ENCODE data around the gene LRRC37A3. TPM values are rescaled to one million over a fixed set of nuclear protein-coding genes. Genes with fewer than 3 reads are reported as not detected.
"Not testable (repeated sequence)": the region's sequence is repeated elsewhere in the genome, so short reads cannot be mapped to it uniquely, and the experiment has no call there.

Gene LRRC37A3
- 10.5 and 16.1 TPM in 2 replicates for total RNA-seq

GRCh38 chr17:64919289-64920025, at the start of gene LRRC37A3:
TSS of gene LRRC37A3 (minus strand) at chr17:64919478. CDS start at chr17:64897257, 22,221 bp downstream.
- Mint-ChIP-seq H3K27ac (peak within 1 kb of the TSS; percentile 79), H3K4me1 (ENCODE audit: low read depth) (peaks cover 17% of the 10 kb centered on the region), H3K4me3 (ENCODE audit: low read depth) (peak within 1 kb of the TSS; percentile 83)
- not testable (repeated sequence) for H3K9me3 Mint-ChIP-seq; H3K27me3 Mint-ChIP-seq (ENCODE audit: low read depth); H3K36me3 Mint-ChIP-seq (ENCODE audit: low read depth)
- peak; percentile 100 for DNase-seq (ENCODE audit: low spot score)
- intact Hi-C loops (cut with micrococcal nuclease) = loop anchor here (5.0 kb wide), 1 partner anchor 43 kb away; no protein-coding TSS in a partner anchor

- DNase-seq (ENCODE audit: low spot score) = peak; percentile 78
- not testable (repeated sequence) for H3K27me3 Mint-ChIP-seq (ENCODE audit: low read depth); H3K9me3 Mint-ChIP-seq; H3K36me3 Mint-ChIP-seq (ENCODE audit: low read depth)
- peaks cover 59% of the 10 kb centered on the region for H3K4me1 Mint-ChIP-seq (ENCODE audit: low read depth)
- intact Hi-C loops (cut with micrococcal nuclease) = loop anchor here (2.0 to 10.0 kb wide), 3 partner anchors 135 to 251 kb away; partner anchors contain the start of gene RGS9
- H3K27ac Mint-ChIP-seq = peak overlapping the region; percentile 73
- peak overlapping the region; percentile 80 for H3K4me3 Mint-ChIP-seq (ENCODE audit: low read depth)
Measured at GRCh38 chr17:64965873-64966287, 46.6 kb upstream of the LRRC37A3 start.

- not testable (repeated sequence) for H3K9me3 Mint-ChIP-seq; H3K27me3 Mint-ChIP-seq (ENCODE audit: low read depth); H3K36me3 Mint-ChIP-seq (ENCODE audit: low read depth); DNase-seq (ENCODE audit: low spot score)
- peak overlapping the region; percentile 80 for H3K27ac Mint-ChIP-seq
- peak overlapping the region; percentile 80 for H3K4me3 Mint-ChIP-seq (ENCODE audit: low read depth)
- H3K4me1 Mint-ChIP-seq (ENCODE audit: low read depth) = peaks cover 55% of the 10 kb centered on the region
- intact Hi-C loops (cut with micrococcal nuclease) = loop anchor here (5.0 to 10.0 kb wide), 2 partner anchors 172 to 251 kb away; partner anchors contain the start of gene RGS9
Measured at GRCh38 chr17:64965256-64965872, 46.1 kb upstream of the LRRC37A3 start.

GRCh38 chr17:64964796-64965195, 45.5 kb upstream of the LRRC37A3 start:
- Mint-ChIP-seq H3K27me3 (ENCODE audit: low read depth) (no peaks in the 10 kb centered on the region), H3K9me3 (no peaks in the 10 kb centered on the region), H3K4me1 (ENCODE audit: low read depth) (peaks cover 54% of the 10 kb centered on the region), H3K4me3 (ENCODE audit: low read depth) (peak overlapping the region; percentile 80), H3K27ac (no peak overlapping the region), H3K36me3 (ENCODE audit: low read depth) (no peaks in the 10 kb centered on the region)
- no peak for DNase-seq (ENCODE audit: low spot score)
- intact Hi-C loops (cut with micrococcal nuclease) = loop anchor here (5.0 to 10.0 kb wide), 4 partner anchors 42 to 250 kb away; partner anchors contain the start of gene RGS9

DNA sequence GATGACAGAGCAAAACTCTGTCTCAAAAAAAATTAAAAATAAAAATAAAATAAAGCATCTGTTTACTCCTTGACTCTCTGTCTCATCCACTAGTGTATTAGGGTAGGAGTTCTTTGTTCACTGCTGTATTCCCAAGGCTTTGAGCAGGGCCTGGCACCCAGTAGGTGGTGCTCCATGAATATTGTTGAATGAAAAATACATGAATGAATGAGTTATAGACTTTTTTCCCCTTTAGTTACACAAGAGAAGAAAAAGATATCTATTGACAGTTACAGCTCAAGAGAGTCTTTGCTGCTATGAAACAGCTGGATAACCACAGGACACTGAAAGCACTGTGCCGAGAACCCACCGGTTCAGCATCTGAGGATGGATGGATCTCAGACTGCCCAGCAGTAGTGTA, 44.5 kb upstream of the LRRC37A3 start:
- not testable (repeated sequence) for H3K36me3 Mint-ChIP-seq (ENCODE audit: low read depth); H3K27ac Mint-ChIP-seq; DNase-seq (ENCODE audit: low spot score); H3K27me3 Mint-ChIP-seq (ENCODE audit: low read depth); H3K9me3 Mint-ChIP-seq
- intact Hi-C loops (cut with micrococcal nuclease) = loop anchor here (5.0 to 10.0 kb wide), 3 partner anchors 42 to 249 kb away; no protein-coding TSS in a partner anchor
- peaks cover 52% of the 10 kb centered on the region for H3K4me1 Mint-ChIP-seq (ENCODE audit: low read depth)
- H3K4me3 Mint-ChIP-seq (ENCODE audit: low read depth) = peak overlapping the region; percentile 38

DNA sequence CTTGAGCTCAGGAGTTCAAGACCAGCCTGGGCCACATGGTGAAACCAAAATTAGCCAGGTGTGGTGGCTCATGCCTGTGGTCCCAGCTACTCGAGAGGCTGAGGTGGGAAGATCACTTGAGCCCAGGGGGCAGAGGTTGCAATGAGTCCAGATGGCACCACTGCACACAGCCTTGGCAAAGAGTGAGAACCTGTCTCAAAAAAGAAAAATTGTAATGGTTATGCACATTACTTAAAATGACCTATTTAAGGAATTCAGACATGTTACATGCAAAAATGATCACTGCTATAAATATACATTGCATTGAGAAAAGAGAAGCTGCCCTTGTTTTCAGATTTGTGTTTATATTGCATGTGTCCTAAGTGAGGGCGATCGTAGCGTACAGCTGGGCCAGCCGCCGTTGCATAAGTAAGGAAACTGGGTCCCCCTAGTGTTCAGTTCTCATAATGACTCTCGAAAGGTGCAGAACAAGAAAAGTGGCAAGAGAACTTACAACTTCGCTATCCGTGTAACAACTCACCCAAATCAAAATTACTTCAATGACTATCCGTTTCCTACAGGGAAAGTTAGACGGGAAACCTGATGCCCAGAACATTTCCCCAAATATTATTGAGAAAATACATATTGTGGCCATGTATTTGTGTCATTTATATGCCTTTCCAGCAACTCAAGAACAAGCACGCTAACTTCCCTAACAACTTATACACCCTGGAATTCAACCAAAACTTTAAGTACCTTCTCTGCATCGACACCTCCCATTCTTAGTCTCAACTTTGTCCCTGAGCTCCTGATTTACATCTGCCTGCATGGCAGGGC, 42.5 kb upstream of the LRRC37A3 start:
- peaks cover 35% of the 10 kb centered on the region for H3K4me1 Mint-ChIP-seq (ENCODE audit: low read depth)
- not testable (repeated sequence) for H3K27ac Mint-ChIP-seq; H3K36me3 Mint-ChIP-seq (ENCODE audit: low read depth); H3K4me3 Mint-ChIP-seq (ENCODE audit: low read depth); H3K9me3 Mint-ChIP-seq; H3K27me3 Mint-ChIP-seq (ENCODE audit: low read depth)
- intact Hi-C loops (cut with micrococcal nuclease) = loop anchor here (5.0 to 10.0 kb wide), 3 partner anchors 39 to 247 kb away; no protein-coding TSS in a partner anchor
- peak; percentile 58 for DNase-seq (ENCODE audit: low spot score)

GRCh38 chr17:64951877-64952276, 32.6 kb upstream of the LRRC37A3 start:
- Mint-ChIP-seq H3K27ac (no peak overlapping the region), H3K4me1 (ENCODE audit: low read depth) (peaks cover 4% of the 10 kb centered on the region), H3K9me3 (no peaks in the 10 kb centered on the region), H3K4me3 (ENCODE audit: low read depth) (no peak overlapping the region), H3K27me3 (ENCODE audit: low read depth) (peaks cover 3% of the 10 kb centered on the region), H3K36me3 (ENCODE audit: low read depth) (no peaks in the 10 kb centered on the region)
- intact Hi-C loops (cut with micrococcal nuclease) = no loop called here
- no peak for DNase-seq (ENCODE audit: low spot score)

DNA sequence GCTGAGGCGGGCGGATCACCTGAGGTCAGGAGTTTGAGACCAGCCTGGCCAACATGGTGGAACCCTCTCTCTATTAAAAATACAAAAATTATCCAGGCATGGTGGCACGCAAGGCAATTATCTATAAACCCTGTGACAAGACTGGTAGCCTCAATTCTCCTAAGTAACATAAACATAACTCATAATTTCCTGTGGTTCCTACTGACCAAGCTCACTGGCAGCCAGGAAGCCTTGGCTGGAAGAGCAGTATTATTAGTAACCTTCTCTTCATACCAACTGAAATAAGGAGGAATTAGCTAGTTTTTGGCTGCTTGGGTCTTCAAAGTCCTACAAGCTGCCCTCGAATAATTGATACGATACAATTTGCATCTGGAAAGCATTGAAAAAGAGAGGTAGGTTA, 31.6 kb upstream of the LRRC37A3 start:
- no peaks in the 10 kb centered on the region for H3K9me3 Mint-ChIP-seq
- no peak overlapping the region for H3K4me3 Mint-ChIP-seq (ENCODE audit: low read depth)
- intact Hi-C loops (cut with micrococcal nuclease) = no loop called here
- no peaks in the 10 kb centered on the region for H3K36me3 Mint-ChIP-seq (ENCODE audit: low read depth)
- H3K4me1 Mint-ChIP-seq (ENCODE audit: low read depth) = peaks cover 12% of the 10 kb centered on the region
- H3K27me3 Mint-ChIP-seq (ENCODE audit: low read depth) = peaks cover 3% of the 10 kb centered on the region
- DNase-seq (ENCODE audit: low spot score) = no peak
- H3K27ac Mint-ChIP-seq = no peak overlapping the region

DNA sequence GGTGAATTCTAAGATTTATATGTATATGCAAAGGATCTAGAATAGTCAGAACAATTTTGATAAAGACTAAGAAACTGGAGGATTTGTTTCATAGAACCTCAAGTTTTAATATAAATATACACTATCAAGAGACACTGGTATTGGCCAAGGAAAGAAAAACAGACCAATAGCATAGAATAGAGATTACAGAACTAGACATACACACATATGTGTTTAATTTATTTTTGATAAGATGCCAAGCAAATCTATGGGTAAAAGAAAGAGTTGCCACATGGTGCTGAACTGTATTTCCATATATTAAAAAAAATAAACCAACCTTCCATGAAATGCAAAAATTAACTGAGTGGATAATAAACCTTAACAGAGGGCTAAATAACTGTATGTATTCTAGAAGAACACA, 27.9 kb upstream of the LRRC37A3 start:
- Mint-ChIP-seq H3K36me3 (ENCODE audit: low read depth) (no peaks in the 10 kb centered on the region), H3K4me3 (ENCODE audit: low read depth) (no peak overlapping the region), H3K9me3 (no peaks in the 10 kb centered on the region), H3K27ac (no peak overlapping the region), H3K27me3 (ENCODE audit: low read depth) (peaks cover 3% of the 10 kb centered on the region), H3K4me1 (ENCODE audit: low read depth) (peaks cover 13% of the 10 kb centered on the region)
- no peak for DNase-seq (ENCODE audit: low spot score)
- intact Hi-C loops (cut with micrococcal nuclease) = no loop called here

- H3K9me3 Mint-ChIP-seq = no peaks in the 10 kb centered on the region
Measured at GRCh38 chr17:64941761-64942160, 22.5 kb upstream of the LRRC37A3 start.

DNA sequence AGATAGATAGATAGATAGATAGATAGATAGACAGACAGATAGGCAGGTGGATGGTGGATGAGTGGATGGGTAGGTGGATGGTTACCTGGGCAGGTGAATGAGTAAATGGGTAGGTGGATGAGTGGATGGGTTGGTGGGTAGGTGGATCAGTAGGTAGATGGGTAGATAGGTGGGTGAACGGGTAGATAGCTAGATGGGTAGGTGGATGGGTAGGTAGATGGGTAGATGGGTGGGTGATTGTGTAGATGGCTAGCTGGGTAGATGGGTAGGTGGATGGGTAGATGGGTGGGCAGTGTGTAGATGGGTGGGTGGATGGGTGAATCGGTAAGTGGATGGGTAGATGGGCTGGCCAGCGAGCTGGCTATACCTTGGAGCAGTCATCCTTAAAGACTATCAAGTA, 21.8 kb upstream of the LRRC37A3 start:
- no peaks in the 10 kb centered on the region for H3K9me3 Mint-ChIP-seq
- intact Hi-C loops (cut with micrococcal nuclease) = no loop called here
- DNase-seq (ENCODE audit: low spot score) = no peak
- peaks cover 9% of the 10 kb centered on the region for H3K4me1 Mint-ChIP-seq (ENCODE audit: low read depth)
- H3K4me3 Mint-ChIP-seq (ENCODE audit: low read depth) = no peak overlapping the region
- H3K27me3 Mint-ChIP-seq (ENCODE audit: low read depth) = peaks cover 2% of the 10 kb centered on the region
- no peak overlapping the region for H3K27ac Mint-ChIP-seq
- H3K36me3 Mint-ChIP-seq (ENCODE audit: low read depth) = no peaks in the 10 kb centered on the region

More at GRCh38 chr17:64941761-64942160, 22.5 kb upstream of the LRRC37A3 start:
- Mint-ChIP-seq H3K4me3 (ENCODE audit: low read depth) (no peak overlapping the region), H3K36me3 (ENCODE audit: low read depth) (no peaks in the 10 kb centered on the region), H3K4me1 (ENCODE audit: low read depth) (peaks cover 14% of the 10 kb centered on the region), H3K27ac (no peak overlapping the region), H3K27me3 (ENCODE audit: low read depth) (peaks cover 2% of the 10 kb centered on the region)
- DNase-seq (ENCODE audit: low spot score) = no peak
- intact Hi-C loops (cut with micrococcal nuclease) = no loop called here

- Mint-ChIP-seq H3K27ac (no peak overlapping the region), H3K27me3 (ENCODE audit: low read depth) (peaks cover 2% of the 10 kb centered on the region), H3K36me3 (ENCODE audit: low read depth) (no peaks in the 10 kb centered on the region), H3K4me1 (ENCODE audit: low read depth) (peaks cover 6% of the 10 kb centered on the region), H3K9me3 (no peaks in the 10 kb centered on the region), H3K4me3 (ENCODE audit: low read depth) (no peak overlapping the region)
- no peak for DNase-seq (ENCODE audit: low spot score)
- intact Hi-C loops (cut with micrococcal nuclease) = no loop called here
Measured at GRCh38 chr17:64940055-64940454, 20.8 kb upstream of the LRRC37A3 start.
